NCI-H774 (cell line): ENCODE data around the gene LCNL1.
"Not testable (repeated sequence)": the region's sequence is repeated elsewhere in the genome, so short reads cannot be mapped to it uniquely, and the experiment has no call there.

Source experiments
- DNase-seq: peaks from one replicate; lab custom pipeline; 2025; lab: John Stamatoyannopoulos, UW

LCNL1 gene

DNA sequence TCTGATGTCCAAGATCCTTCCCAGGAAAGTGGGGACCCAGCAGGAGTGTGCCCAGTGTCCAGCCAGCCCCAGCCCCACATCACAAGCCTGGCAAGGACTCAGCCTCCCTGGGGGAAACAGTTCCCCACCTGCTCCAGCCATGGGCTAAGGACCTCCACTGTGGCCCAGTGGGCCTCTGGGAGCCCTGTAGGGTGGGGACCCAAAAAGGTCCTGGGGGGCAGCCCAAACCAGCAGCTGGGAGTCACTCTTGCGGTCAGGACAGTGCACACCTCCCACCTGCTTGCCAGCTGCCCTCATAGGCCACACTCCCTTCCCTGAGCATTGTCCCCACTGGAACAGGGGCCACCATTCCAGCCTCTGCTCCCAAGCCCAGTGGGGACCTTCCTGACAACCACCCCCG, 43.6 kb downstream of the LCNL1 start:
- no peak for DNase-seq

- DNase-seq, result no peak
These were observed 44.0 kb downstream of the LCNL1 start for GRCh38 chr9:137026828-137027227.

GRCh38 chr9:137027369-137028262, 44.8 kb downstream of the LCNL1 start, which contains the start of gene ABCA2:
Gene ABCA2, minus strand, starts transcription at chr9:137028237. Its CDS starts 97 bp downstream, at chr9:137028140.
- no peak for DNase-seq

- peak; percentile 69 for DNase-seq
These were observed 45.7 kb downstream of the LCNL1 start for GRCh38 chr9:137028263-137029057.

GRCh38 chr9:137029058-137029936, 46.5 kb downstream of the LCNL1 start:
- peak; percentile 38 for DNase-seq

GRCh38 chr9:137030006-137030405, 47.2 kb downstream of the LCNL1 start:
- no peak for DNase-seq

DNA sequence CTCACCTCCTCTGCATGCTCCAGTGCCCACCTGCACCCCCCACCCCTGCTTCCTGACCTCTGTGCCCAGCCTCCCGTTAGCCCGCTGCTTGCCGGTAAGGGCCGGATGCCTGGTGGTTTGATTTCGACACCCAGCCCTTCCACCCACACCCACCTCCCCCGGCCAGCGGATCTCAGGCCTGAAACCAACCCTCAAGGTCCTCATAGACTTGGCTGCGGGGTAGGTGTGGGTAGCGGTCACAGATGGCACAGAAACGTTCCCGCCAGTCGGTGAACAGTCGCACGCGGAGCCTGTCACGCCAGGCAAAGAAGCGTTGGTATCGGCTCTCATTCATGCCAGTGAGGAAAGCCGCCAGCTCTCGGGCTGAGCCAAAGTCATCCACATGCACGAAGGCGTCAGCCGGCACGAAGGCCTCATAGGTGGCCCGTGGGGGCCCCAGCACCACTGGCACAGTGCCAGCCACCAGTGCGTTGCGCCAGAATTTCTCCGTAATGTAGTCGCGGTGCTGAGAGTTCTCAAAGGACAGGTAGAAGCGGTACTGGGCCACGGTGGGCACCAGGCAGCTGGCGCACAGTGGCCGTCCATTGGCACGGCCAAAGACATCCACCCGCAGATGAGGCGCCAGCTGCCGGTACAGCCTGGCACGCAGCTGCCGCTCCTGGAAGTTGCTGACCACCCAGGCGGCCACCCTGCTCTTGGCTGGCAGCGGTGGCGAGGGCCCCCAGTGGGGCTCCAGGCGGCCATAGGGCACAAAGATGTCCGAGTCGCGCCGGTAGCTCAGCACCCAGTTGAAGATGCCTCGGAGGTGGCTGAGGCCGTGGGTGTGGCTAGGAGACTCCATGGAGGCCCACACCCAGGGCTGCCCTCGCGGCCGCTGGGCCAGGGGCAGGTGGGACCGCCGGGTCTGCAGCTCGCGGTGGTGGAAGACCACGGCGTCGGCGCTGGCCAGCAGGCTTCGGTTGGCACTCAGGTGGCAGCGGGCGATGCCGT, 48.0 kb downstream of the LCNL1 start:
- no peak for DNase-seq

- no peak for DNase-seq
These were observed 49.3 kb downstream of the LCNL1 start, which contains the start of gene FUT7 for GRCh38 chr9:137031904-137032640. Gene FUT7, minus strand, starts transcription at chr9:137032088. Its CDS starts 97 bp downstream, at chr9:137031991.

GRCh38 chr9:137032858-137033257, 50.1 kb downstream of the LCNL1 start:
- DNase-seq, result no peak

DNA sequence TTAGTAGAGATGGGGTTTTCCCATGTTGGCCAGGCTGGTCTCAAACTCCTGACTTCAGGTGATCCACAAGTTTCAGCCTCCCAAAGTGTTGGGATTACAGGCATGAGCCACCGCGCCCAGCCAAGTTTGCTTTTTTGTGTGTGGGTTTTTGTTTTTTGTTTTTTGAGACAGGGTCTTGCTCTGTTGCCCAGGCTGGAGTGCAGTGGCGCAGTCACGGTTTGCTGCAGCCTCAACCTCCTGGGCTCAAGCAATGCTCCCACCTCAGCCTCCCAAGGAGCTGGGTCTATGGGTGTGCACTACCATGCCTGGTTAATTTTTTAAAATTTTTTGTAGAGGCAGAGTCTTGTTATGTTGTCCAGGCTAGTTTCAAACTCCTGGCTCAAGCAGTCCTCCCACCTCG, 50.7 kb downstream of the LCNL1 start:
- DNase-seq, result not testable (repeated sequence)

DNA sequence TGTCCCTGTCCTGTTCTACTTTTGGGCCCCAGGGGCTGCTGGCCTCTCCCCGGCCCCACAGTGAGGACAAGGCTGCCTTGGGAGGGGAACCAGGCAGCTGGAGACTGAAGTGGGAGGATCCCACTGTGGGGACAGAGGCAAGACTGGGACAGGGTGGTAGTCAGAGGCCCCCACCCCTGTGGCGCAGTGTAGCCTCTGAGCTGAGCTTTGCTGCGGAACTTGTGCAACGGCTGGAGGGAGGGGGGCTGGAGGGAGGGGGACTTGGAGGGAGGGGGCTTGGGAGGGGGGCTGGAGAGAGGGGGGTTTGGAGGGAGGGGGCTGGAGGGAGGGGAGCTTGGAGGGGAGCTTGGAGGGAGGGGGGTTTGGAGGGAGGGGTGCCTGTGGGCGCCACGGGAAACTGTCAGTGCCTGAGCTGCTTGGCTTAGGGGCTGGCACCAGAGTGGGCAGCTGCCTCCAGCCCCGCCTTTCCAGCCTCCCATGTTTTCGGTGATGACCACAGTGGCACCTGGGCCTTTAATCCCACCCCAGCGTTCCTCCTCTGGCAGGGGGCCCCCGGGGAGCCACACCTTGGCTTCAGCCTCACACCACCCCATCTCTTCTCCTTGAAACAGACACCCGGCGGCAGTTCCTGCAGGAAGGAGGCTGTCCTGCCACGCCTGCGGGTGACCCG, 51.4 kb downstream of the LCNL1 start:
- no peak for DNase-seq

DNA sequence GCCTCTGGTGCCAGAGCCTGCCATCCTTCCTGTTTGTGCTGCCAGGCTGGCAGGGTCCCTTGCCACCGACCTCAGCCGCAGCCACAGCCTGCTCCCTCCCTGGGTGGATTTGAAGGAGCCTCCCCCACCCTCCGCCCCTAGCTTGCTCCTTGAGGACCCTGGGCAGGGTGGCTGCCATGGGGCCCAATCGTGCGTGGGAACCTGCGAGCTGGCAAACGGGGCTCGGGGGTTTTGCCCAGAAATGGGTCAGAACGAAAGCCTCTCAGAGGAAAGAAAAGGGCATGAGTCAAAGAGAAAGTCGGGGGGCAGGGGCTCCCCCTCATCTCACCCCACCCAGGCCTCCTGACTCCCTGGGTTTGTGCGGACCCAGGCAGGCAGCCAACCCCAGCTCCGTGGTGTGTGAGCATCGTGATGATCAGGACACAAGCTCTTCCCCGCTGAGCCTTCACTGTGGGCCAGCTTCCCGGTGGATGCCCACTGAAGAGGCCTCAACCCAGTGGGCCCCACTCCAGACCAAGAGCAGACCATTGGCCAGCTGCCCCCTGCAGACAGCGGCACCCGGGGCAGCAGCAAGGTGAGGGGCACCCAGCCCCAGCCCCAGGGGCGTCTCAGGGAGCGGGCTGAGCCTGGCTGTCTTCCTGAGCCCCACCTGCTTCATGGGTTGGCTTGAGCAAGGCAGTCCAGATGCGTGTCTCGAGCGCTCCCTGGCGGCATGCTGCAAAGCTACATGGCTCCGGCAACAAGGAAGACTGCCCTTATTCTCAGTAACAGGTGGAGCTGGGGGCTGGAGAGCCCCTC, 52.1 kb downstream of the LCNL1 start:
- peak; percentile 87 for DNase-seq
